Endothelial cell of umbilical vein (primary cell): ENCODE results near the gene NYAP1. TPM values are rescaled to one million over a fixed set of nuclear protein-coding genes. Genes with fewer than 3 reads are reported as not detected.

Source experiments
- BruUV-seq: library from RNA; stranded (reverse); fragments of 400-500 nt; replicated peaks from 2 replicates; lab custom pipeline; 2021; lab: Mats Ljungman, UMichigan
- CTCF ChIA-PET: fragments of 300-600, 350-600 bp; sonication (Branson Sonifier 250); formaldehyde crosslinking; loops from one replicate; lab custom pipeline; 2021; ENCODE audit warnings: antibody characterized with exemption, inconsistent platforms; lab: Charles Lee
- POLR2A ChIA-PET: fragments of 300-600, 350-600 bp; sonication (Branson Sonifier 250); formaldehyde crosslinking; loops from one replicate; lab custom pipeline; 2021; ENCODE audit warnings: antibody characterized with exemption, inconsistent platforms; lab: Charles Lee
- DNase-seq: peaks from one replicate; pipeline ENCODE4 v3.0.0-alpha.2; 2011; ENCODE audit warnings: low read depth, low spot score
- FAIRE-seq: peaks from 2 replicates; lab custom pipeline; 2011; peaks lifted over from hg19 to GRCh38; lab: Jason Lieb, UNC
- H2AFZ ChIP-seq: 2 replicates; pipeline ENCODE4 v1.6.0; 2012; ENCODE audit warnings: low read depth, low read length, control low read depth, inconsistent platforms
- H3K27ac ChIP-seq: 2 replicates; pipeline ENCODE4 v1.5.1; 2011; ENCODE audit warnings: low read depth, mild to moderate bottlenecking, control low read depth, low read length, moderate library complexity; ENCODE audit not compliant: insufficient read depth
- H3K27me3 ChIP-seq, 2 experiments: 2 replicates each; pipeline versions ENCODE4 v1.6.0 to v1.6.1; 2011; ENCODE audit warnings: low read length in 2 of 2, mixed read lengths in 1 of 2; ENCODE audit not compliant: control insufficient read depth in 2 of 2, insufficient read depth in 2 of 2
- H3K36me3 ChIP-seq, 2 experiments: 2 replicates in 1 of 2; 3 replicates in 1 of 2; pipeline ENCODE4 v1.5.1; 2011; ENCODE audit warnings: low read length in 2 of 2, mild to moderate bottlenecking in 1 of 2, moderate library complexity in 1 of 2; ENCODE audit not compliant: control insufficient read depth in 2 of 2, insufficient read depth in 2 of 2; ENCODE audit errors: extremely low read depth in 1 of 2
- H3K4me1 ChIP-seq: 3 replicates; pipeline ENCODE4 v1.5.1; 2011; ENCODE audit warnings: mild to moderate bottlenecking, low read length; ENCODE audit not compliant: control insufficient read depth, insufficient read depth; ENCODE audit errors: extremely low read depth
- H3K4me2 ChIP-seq: 2 replicates; pipeline ENCODE4 v1.6.1; 2011; ENCODE audit warnings: low read length, control low read depth, mixed read lengths; ENCODE audit not compliant: insufficient read depth
- H3K4me3 ChIP-seq, 3 experiments: fragments of 200-600 bp in 1 of 3; sonication (generic), shearing (Covaris generic) in 1 of 3; replicated peaks in 1 of 3; 2 replicates each; pipeline ENCODE4 v1.5.1; 2011 to 2016; ENCODE audit warnings: control low read depth in 3 of 3, low read length in 3 of 3, mild to moderate bottlenecking in 2 of 3, inconsistent platforms in 1 of 3, low read depth in 1 of 3, moderate library complexity in 1 of 3; ENCODE audit not compliant: insufficient read depth in 1 of 3
- H3K79me2 ChIP-seq: 2 replicates; pipeline ENCODE4 v1.6.0; 2012; ENCODE audit warnings: low read length, inconsistent platforms; ENCODE audit not compliant: control insufficient read depth, insufficient read depth
- H3K9ac ChIP-seq: replicated peaks from 2 replicates; pipeline ENCODE3; 2011; ENCODE audit warnings: low read length, control low read depth; ENCODE audit not compliant: insufficient read depth; ENCODE audit errors: extremely low read depth
- H3K9me1 ChIP-seq: replicated peaks from 3 replicates; pipeline ENCODE4 v1.6.0; 2011; ENCODE audit warnings: mild to moderate bottlenecking, low read length; ENCODE audit not compliant: control insufficient read depth, insufficient read depth; ENCODE audit errors: extremely low read depth
- H3K9me3 ChIP-seq: replicated peaks from 2 replicates; pipeline ENCODE4 v1.5.1; 2012; ENCODE audit warnings: low read length, inconsistent platforms; ENCODE audit not compliant: control insufficient read depth, insufficient read depth
- H4K20me1 ChIP-seq: replicated peaks from 2 replicates; pipeline ENCODE3; 2011; ENCODE audit warnings: mild to moderate bottlenecking, low read length; ENCODE audit not compliant: control insufficient read depth, insufficient read depth; ENCODE audit errors: extremely low read depth
- CTCF ChIP-seq, 2 donors: IDR thresholded peaks; 1 replicate in 1 of 2; 2 replicates in 1 of 2; pipeline ENCODE4 v1.5.1; 2011; ENCODE audit warnings: low read length in 2 of 2, mild to moderate bottlenecking in 2 of 2, moderate library complexity in 2 of 2, control low read depth in 1 of 2, inconsistent platforms in 1 of 2, low read depth in 1 of 2; ENCODE audit not compliant: insufficient read depth in 1 of 2; ENCODE audit errors: extremely low read depth in 1 of 2
- EZH2 ChIP-seq: IDR thresholded peaks from 2 replicates; pipeline ENCODE4 v1.6.1; 2012; ENCODE audit warnings: borderline replicate concordance, low read depth, mild to moderate bottlenecking, moderate library complexity, low read length, inconsistent platforms; ENCODE audit not compliant: severe bottlenecking
- FOS ChIP-seq: IDR thresholded peaks from 2 replicates; pipeline ENCODE4 v1.6.1; 2011; ENCODE audit warnings: mild to moderate bottlenecking, low read length, moderate library complexity, borderline replicate concordance; ENCODE audit not compliant: insufficient read depth
- GATA2 ChIP-seq: IDR thresholded peaks from 2 replicates; pipeline ENCODE4 v1.7.0; 2011; ENCODE audit warnings: low read depth, mild to moderate bottlenecking, moderate library complexity, mixed read lengths, low read length; ENCODE audit not compliant: insufficient read length, insufficient read depth
- JUN ChIP-seq: IDR thresholded peaks from 2 replicates; pipeline ENCODE4 v1.6.1; 2011; ENCODE audit warnings: borderline replicate concordance, low read depth; ENCODE audit not compliant: insufficient read length, insufficient read depth
- MAX ChIP-seq: IDR thresholded peaks from 2 replicates; pipeline ENCODE4 v1.6.1; 2011; ENCODE audit not compliant: insufficient read depth, insufficient read length
- MYC ChIP-seq: IDR thresholded peaks from one replicate; pipeline ENCODE4 v1.6.1; 2011; ENCODE audit warnings: mild to moderate bottlenecking, low read depth, low read length
- POLR2A ChIP-seq: IDR thresholded peaks from 2 replicates; pipeline ENCODE4 v1.6.1; 2012; ENCODE audit warnings: low read depth, mild to moderate bottlenecking, control low read depth, low read length
- POLR2AphosphoS5 ChIP-seq: IDR thresholded peaks from 2 replicates; pipeline ENCODE4 v1.6.1; 2012; ENCODE audit warnings: low read depth, mild to moderate bottlenecking, control low read depth, low read length, moderate library complexity; ENCODE audit not compliant: insufficient read depth
- dilution Hi-C: fragments of 300-500 bp; cut with MboI; formaldehyde crosslinking; loops from one replicate; pipeline ENCODE4 v1.15.0; 2019; ENCODE audit warnings: low sequenced_read_pairs; ENCODE audit not compliant: extremely low pct_ligation_motif_present
- intact Hi-C: fragments of 100-400 bp; cut with micrococcal nuclease; formaldehyde crosslinking; loops from one replicate; pipeline ENCODE4 v1.10.0; 2022
- polyA plus RNA-seq, 4 experiments: library from polyadenylated mRNA; depleted of rRNA in 3 of 4; stranded (reverse) in 3 of 4; unstranded in 1 of 4; fragments of >200 nt; gene quantifications; 2 replicates each; pipeline versions ENCODE4 v1.2.1 to v1.2.3, GENCODE V29; 2011 to 2012; ENCODE audit warnings: missing spikeins in 1 of 4
- total RNA-seq: library from RNA; stranded (reverse); gene quantifications from 2 replicates; pipeline ENCODE4 v1.2.3, GENCODE V29; 2021

NYAP1 gene
- total and polyA plus RNA-seq, 2 donors (not counting 3 experiments of a cell fraction or from before 2014, with no cell fraction given), result 0.37 to 2.8 TPM

GRCh38 chr7:100510437-100511239 lies 26.9 kb downstream of the NYAP1 start:
- no peaks in the 10 kb centered on the region for H3K36me3 ChIP-seq
- peaks cover 11% of the 10 kb centered on the region for H3K4me1 ChIP-seq
- intact Hi-C loops, result no loop called here
- BruUV-seq, result no TSS peak
- CTCF ChIA-PET, result interaction anchor here (1.2 kb wide), 1 partner anchor 49 kb away, joined by 4 read pairs; no protein-coding TSS in a partner anchor
- no peaks in the 10 kb centered on the region for H4K20me1 ChIP-seq
- FAIRE-seq, result no peak
- H3K9me3 ChIP-seq, result no peaks in the 10 kb centered on the region
- H3K9ac ChIP-seq, result no peak overlapping the region
- H3K27ac ChIP-seq, result no peak overlapping the region
- H3K27me3 ChIP-seq, result no peaks in the 10 kb centered on the region
- no peak overlapping the region for H3K4me2 ChIP-seq
- no peak overlapping the region for H2AFZ ChIP-seq
- no peaks in the 10 kb centered on the region for H3K9me1 ChIP-seq
- no peak overlapping the region for H3K4me3 ChIP-seq
- no peak for DNase-seq
- TF ChIP-seq FOS (no peak), EZH2 (no peak), JUN (no peak), MYC (no peak), POLR2AphosphoS5 (no peak), MAX (no peak), GATA2 (no peak), POLR2A (no peak), CTCF (IDR thresholded peaks at IDR 0.05; ENCODE audit: extremely low read depth in 1 of 2, insufficient read depth in 1 of 2, low read depth in 1 of 2, low read length in 2 of 2) (no peak)
- POLR2A ChIA-PET, result interaction anchor here (0.7 kb wide), 1 partner anchor 82 kb away, joined by 5 read pairs; the partner anchor contains the start of gene ZCWPW1
- H3K79me2 ChIP-seq, result no peaks in the 10 kb centered on the region
- dilution Hi-C loops, result no loop called here
